ENCODE results near the gene MRPL41. TPM values are rescaled to one million over a fixed set of nuclear protein-coding genes. Genes with fewer than 3 reads are reported as not detected.

The MRPL41 gene
- total RNA-seq, 4 donors from 2014 or later: 44.1 to 70.0 (median 55.3) TPM

DNA sequence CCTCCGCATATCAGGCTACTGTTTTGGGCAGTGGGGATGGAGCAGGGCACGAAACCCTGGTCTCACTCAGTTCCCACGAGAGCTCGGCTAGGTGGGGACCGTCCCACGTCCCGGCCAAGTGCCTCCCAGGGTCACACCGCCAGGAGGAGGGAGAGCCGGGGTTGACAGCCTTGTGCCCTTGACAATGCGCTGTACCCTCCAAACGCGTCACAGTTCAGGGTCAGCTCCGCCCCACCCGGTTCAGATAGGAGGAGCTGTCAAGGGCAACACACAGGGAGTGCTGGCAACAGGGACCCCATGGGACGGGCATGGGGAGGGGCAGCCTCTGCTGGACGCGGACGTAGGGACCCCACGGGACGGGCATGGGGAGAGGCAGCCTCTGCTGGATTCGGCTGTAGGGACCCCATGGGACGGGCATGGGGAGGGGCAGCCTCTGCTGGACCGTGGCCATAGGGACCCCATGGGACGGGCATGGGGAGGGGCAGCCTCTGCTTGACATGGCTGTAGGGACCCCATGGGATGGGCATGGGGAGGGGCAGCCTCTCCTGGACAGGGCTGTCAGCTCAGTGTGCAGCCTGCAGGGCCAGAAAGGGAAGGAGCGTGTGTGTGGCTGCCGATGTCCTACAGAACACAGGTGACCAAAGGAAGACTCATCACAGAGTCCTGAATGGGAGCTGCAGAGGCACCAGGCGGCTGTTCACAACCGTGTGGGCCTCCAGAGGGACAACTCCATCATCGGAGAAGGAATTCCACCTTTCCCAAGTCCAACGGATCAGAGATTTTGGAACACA is 30.9 kb upstream of the MRPL41 start:
- TF ChIP-seq POLR2AphosphoS5 (IDR thresholded peaks at IDR 0.05) (no peak), EP300 (IDR thresholded peaks at IDR 0.05) (no peak), POLR2A (IDR thresholded peaks at IDR 0.05) (no peak)
- TF ChIP-seq, protein P1, sequence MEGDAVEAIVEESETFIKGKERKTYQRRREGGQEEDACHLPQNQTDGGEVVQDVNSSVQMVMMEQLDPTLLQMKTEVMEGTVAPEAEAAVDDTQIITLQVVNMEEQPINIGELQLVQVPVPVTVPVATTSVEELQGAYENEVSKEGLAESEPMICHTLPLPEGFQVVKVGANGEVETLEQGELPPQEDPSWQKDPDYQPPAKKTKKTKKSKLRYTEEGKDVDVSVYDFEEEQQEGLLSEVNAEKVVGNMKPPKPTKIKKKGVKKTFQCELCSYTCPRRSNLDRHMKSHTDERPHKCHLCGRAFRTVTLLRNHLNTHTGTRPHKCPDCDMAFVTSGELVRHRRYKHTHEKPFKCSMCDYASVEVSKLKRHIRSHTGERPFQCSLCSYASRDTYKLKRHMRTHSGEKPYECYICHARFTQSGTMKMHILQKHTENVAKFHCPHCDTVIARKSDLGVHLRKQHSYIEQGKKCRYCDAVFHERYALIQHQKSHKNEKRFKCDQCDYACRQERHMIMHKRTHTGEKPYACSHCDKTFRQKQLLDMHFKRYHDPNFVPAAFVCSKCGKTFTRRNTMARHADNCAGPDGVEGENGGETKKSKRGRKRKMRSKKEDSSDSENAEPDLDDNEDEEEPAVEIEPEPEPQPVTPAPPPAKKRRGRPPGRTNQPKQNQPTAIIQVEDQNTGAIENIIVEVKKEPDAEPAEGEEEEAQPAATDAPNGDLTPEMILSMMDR (IDR thresholded peaks at IDR 0.05): no peak
- 88% methylated on average over 23 of the region's 30 CpGs for WGBS

DNA sequence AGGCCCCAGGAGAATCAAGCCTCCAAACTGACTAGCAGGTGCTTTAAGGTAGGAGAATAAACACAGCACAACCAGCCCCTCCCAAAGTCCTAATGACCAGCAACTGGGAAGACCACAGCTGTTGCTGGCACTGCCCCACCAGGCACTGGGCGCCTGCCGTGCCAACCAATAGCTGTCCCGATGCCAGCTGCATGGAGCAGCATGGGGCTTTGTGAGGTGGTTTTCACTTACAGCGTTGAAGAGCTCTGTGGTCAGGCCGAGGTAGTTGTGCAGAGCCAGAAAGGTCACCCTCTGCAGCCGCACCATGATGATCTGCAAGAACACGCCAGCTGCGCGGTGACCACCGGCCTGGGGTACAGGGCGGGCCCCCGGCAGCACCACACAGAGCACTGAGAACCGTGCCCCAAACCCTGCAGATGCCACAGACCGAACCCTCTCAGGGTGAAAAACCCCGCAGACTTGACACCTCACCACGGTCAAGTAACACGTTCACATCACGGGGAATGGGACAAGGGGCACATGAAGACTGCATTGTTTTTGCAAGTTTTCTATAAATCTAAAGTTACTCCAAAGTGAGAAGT is 30.2 kb upstream of the MRPL41 start:
- Histone ChIP-seq H3K9me3 (no peaks in the 10 kb centered on the region), H3K36me3 (peaks cover 27% of the 10 kb centered on the region), H3K27me3 (no peaks in the 10 kb centered on the region), H3K27ac (no peak overlapping the region), H3K4me3 (no peak overlapping the region), H3K4me1 (no peaks in the 10 kb centered on the region)
- TF ChIP-seq POLR2A (IDR thresholded peaks at IDR 0.05): no peak
- TF ChIP-seq EP300 (IDR thresholded peaks at IDR 0.05): no peak
- TF ChIP-seq POLR2AphosphoS5 (IDR thresholded peaks at IDR 0.05): no peak
- TF ChIP-seq, protein P1 (IDR thresholded peaks at IDR 0.05): no peak
- no peak for DNase-seq (ENCODE audit: low spot score in 2 of 2)
- WGBS: 96% methylated on average over 9 of the region's 18 CpGs

More for the DNA sequence above, 30.9 kb upstream of the MRPL41 start:
- Histone ChIP-seq H3K27ac (no peak overlapping the region), H3K27me3 (no peaks in the 10 kb centered on the region), H3K4me1 (no peaks in the 10 kb centered on the region), H3K36me3 (peaks cover 27% of the 10 kb centered on the region), H3K9me3 (no peaks in the 10 kb centered on the region), H3K4me3 (no peak overlapping the region)
- DNase-seq (ENCODE audit: low spot score in 2 of 2): no peak

DNA sequence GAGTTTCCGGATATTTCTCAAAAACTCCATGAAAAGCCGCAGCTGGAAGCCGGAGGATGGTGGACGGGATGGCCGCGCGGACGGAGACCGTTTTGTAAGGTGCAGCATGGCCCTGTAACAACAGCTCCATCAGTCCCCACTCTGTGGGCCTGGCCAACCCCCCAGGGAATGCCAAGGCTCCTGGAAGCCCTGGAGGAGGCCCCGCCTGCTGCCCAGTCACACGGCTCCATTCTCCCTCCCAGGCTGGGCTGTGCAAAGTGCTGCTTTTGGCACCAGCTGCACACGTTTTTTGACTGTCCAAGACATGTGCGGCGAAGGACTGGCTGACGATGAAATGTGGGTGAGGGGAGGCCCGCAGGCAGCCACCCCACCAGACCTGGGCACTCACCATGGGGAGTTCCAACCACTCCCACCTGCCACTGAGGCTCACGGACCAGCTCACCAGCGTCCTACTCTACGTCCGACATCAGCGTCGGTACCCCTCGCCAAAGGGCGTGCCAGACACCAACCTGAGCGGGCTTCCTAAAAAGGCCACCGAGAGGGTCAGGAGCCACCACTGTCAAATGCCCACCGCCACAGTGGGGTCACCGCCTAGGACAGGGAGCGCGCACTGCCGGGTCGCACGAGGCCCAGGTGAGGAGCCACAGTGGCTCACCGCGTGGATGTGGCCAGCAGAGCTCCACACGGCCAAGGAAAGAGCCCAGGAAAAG is 28.8 kb upstream of the MRPL41 start:
- no peak for DNase-seq (ENCODE audit: low spot score in 2 of 2)
- TF ChIP-seq EP300 (IDR thresholded peaks at IDR 0.05): no peak
- TF ChIP-seq, protein P1 (IDR thresholded peaks at IDR 0.05): no peak
- no peak for TF ChIP-seq POLR2AphosphoS5 (IDR thresholded peaks at IDR 0.05)
- no peak for TF ChIP-seq POLR2A (IDR thresholded peaks at IDR 0.05)
- WGBS: 94% methylated on average over 24 of the region's 36 CpGs
- no peak overlapping the region for H3K27ac ChIP-seq
- H3K36me3 ChIP-seq: peaks cover 27% of the 10 kb centered on the region
- no peaks in the 10 kb centered on the region for H3K4me1 ChIP-seq
- no peaks in the 10 kb centered on the region for H3K9me3 ChIP-seq
- H3K4me3 ChIP-seq: no peak overlapping the region
- no peaks in the 10 kb centered on the region for H3K27me3 ChIP-seq

DNA sequence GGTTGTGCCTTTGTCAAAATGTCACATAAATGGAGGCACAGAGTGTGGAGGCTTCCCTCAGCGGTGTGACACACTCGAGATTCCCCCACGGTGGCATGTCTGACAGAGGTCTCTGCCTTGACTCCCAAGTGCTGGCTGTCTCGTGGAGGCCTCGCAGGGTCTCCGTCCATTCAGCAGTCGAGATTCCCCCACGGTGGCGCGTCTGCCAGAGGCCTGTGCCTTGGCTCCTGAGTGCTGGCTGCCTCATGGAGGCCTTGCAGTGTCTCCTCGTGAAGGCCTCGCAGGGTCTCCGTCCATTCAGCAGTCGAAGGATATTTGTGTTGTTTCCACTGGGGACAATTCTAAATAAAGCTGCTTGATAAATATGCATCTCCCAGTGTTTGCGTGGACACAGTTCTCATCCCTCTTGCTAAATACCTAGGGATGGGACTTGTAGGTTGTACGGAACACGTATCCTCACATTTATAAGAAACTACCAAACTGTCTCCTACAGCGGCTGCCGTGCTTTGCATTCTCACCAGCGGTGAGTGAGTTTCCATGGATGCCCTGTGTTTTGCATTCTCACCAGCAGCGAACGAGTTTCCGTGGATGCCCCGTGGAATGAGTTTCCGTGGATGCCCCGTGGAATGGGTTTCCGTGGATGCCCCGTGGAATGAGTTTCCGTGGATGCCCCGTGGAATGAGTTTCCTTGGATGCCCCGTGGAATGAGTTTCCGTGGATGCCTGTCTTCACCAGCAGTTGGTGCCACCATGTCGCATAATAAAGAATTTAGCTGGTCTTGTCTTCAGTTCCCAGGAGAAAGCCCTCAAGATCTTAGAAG is 27.3 kb upstream of the MRPL41 start:
- TF ChIP-seq POLR2A (IDR thresholded peaks at IDR 0.05): no peak
- no peak for TF ChIP-seq POLR2AphosphoS5 (IDR thresholded peaks at IDR 0.05)
- TF ChIP-seq, protein P1 (IDR thresholded peaks at IDR 0.05): no peak
- TF ChIP-seq EP300 (IDR thresholded peaks at IDR 0.05): no peak
- WGBS: 94% methylated on average over 32 of the region's 33 CpGs
- DNase-seq (ENCODE audit: low spot score in 2 of 2): no peak
- Histone ChIP-seq H3K9me3 (no peaks in the 10 kb centered on the region), H3K4me3 (no peak overlapping the region), H3K36me3 (peaks cover 26% of the 10 kb centered on the region), H3K4me1 (no peaks in the 10 kb centered on the region), H3K27ac (no peak overlapping the region), H3K27me3 (no peaks in the 10 kb centered on the region)

Data from suprapubic skin (tissue), 4 donors.